GM23338 (cell line): ENCODE results near the gene CAMP. TPM values are rescaled to one million over a fixed set of nuclear protein-coding genes. Genes with fewer than 3 reads are reported as not detected.

Experiments used
- ATAC-seq: fragments of 200-7000 bp; cut with Tn5 transposase; 3 replicates; pipeline ENCODE4 v1.9.1; 2020
- DNase-seq: peaks from one replicate; pipeline ENCODE4 v3.0.0-alpha.2; 2015; ENCODE audit warnings: low spot score
- H2AFZ ChIP-seq: fragments of 200-600 bp; sonication (generic); 2 replicates; pipeline ENCODE4 v1.8.0; 2016; ENCODE audit warnings: antibody characterized with exemption, mild to moderate bottlenecking, moderate library complexity
- H3F3A ChIP-seq: fragments of 200-600 bp; sonication (generic); replicated peaks from 2 replicates; pipeline ENCODE4 v1.8.0; 2017; ENCODE audit warnings: antibody characterized with exemption, mixed run types, low read depth
- H3K27ac ChIP-seq: fragments of 200-600 bp; sonication (generic); 2 replicates; pipeline ENCODE4 v1.6.1; 2016; ENCODE audit warnings: low read depth
- H3K27me3 ChIP-seq: fragments of 200-600 bp; sonication (generic); 2 replicates; pipeline ENCODE4 v1.8.0; 2016; ENCODE audit warnings: mild to moderate bottlenecking, mixed run types, moderate library complexity; ENCODE audit not compliant: insufficient read depth
- H3K36me3 ChIP-seq: fragments of 200-600 bp; sonication (generic); 2 replicates; pipeline ENCODE4 v1.8.0; 2016; ENCODE audit warnings: mild to moderate bottlenecking; ENCODE audit not compliant: insufficient read depth
- H3K4me1 ChIP-seq: fragments of 200-600 bp; sonication (generic); 2 replicates; pipeline ENCODE4 v1.8.0; 2016; ENCODE audit warnings: mild to moderate bottlenecking, moderate library complexity; ENCODE audit not compliant: insufficient read depth
- H3K4me2 ChIP-seq: fragments of 200-600 bp; sonication (generic); 2 replicates; pipeline ENCODE4 v1.7.1; 2017; ENCODE audit warnings: mixed run types
- H3K4me3 ChIP-seq: fragments of 200-600 bp; sonication (generic); 2 replicates; pipeline ENCODE4 v1.6.1; 2016; ENCODE audit warnings: mixed run types
- H3K79me2 ChIP-seq: fragments of 200-600 bp; sonication (generic); replicated peaks from 2 replicates; pipeline ENCODE4 v1.8.0; 2017; ENCODE audit warnings: mild to moderate bottlenecking; ENCODE audit not compliant: insufficient read depth
- H3K9me2 ChIP-seq: fragments of 200-600 bp; sonication (generic); 2 replicates; pipeline ENCODE4 v1.8.0; 2017; ENCODE audit not compliant: insufficient read depth
- H4K20me1 ChIP-seq: fragments of 200-600 bp; sonication (generic); replicated peaks from 2 replicates; pipeline ENCODE4 v1.8.0; 2017; ENCODE audit warnings: mild to moderate bottlenecking; ENCODE audit not compliant: insufficient read depth
- H3K27ac Mint-ChIP-seq: 2 replicates; pipeline ENCODE4 v1.8.0; 2020; ENCODE audit warnings: inconsistent platforms, mild to moderate bottlenecking, moderate library complexity, mixed read lengths
- H3K27me3 Mint-ChIP-seq: 3 replicates; pipeline ENCODE4 v1.8.0; 2022; ENCODE audit warnings: low read depth, mild to moderate bottlenecking, moderate library complexity, mixed read lengths, inconsistent platforms; ENCODE audit not compliant: insufficient read depth, poor library complexity
- H3K36me3 Mint-ChIP-seq: 3 replicates; pipeline ENCODE4 v1.8.0; 2021; ENCODE audit warnings: low read depth, mild to moderate bottlenecking, inconsistent platforms, moderate library complexity, mixed read lengths
- H3K4me1 Mint-ChIP-seq: 3 replicates; pipeline ENCODE4 v1.8.0; 2020; ENCODE audit warnings: mild to moderate bottlenecking, inconsistent platforms, mixed read lengths
- H3K4me3 Mint-ChIP-seq: 3 replicates; pipeline ENCODE4 v1.8.0; 2021; ENCODE audit warnings: moderate library complexity, mild to moderate bottlenecking, inconsistent platforms, mixed read lengths
- H3K9me3 Mint-ChIP-seq: 3 replicates; pipeline ENCODE4 v1.8.0; 2020; ENCODE audit warnings: moderate library complexity, mild to moderate bottlenecking, inconsistent platforms, mixed read lengths
- CREB1 ChIP-seq: fragments of 250-450 bp; sonication (Bioruptor Pico); IDR thresholded peaks from 2 replicates; pipeline ENCODE4 v1.5.0; 2020; ENCODE audit warnings: low read depth, mild to moderate bottlenecking, moderate library complexity
- JUNB ChIP-seq: IDR thresholded peaks from one replicate; pipeline ENCODE4 v1.6.1; 2016; ENCODE audit warnings: antibody characterized with exemption; ENCODE audit not compliant: unreplicated experiment
- NANOG ChIP-seq: IDR thresholded peaks from 2 replicates; pipeline ENCODE4 v1.6.1; 2016; ENCODE audit warnings: antibody characterized with exemption, borderline replicate concordance
- POLR2AphosphoS5 ChIP-seq: IDR thresholded peaks from 2 replicates; pipeline ENCODE4 v1.6.1; 2016; ENCODE audit warnings: antibody characterized with exemption, low read depth
- STAT1 ChIP-seq: IDR thresholded peaks from one replicate; pipeline ENCODE4 v1.6.1; 2016; ENCODE audit warnings: antibody characterized with exemption; ENCODE audit not compliant: unreplicated experiment
- ZNF114 ChIP-seq: fragments of 250-450 bp; sonication (Bioruptor Pico); IDR thresholded peaks from 2 replicates; pipeline ENCODE4 v1.5.0; 2020; ENCODE audit warnings: mild to moderate bottlenecking, moderate library complexity
- ZNF331 ChIP-seq: fragments of 250-450 bp; sonication (Bioruptor Pico); IDR thresholded peaks from 2 replicates; pipeline ENCODE4 v1.5.0; 2020; ENCODE audit warnings: low read depth, mild to moderate bottlenecking, moderate library complexity
- polyA plus RNA-seq: library from polyadenylated mRNA; unstranded; fragments of >200 nt; fragmentation: Nextera tagmentation; extraction: Ambion mirVana; gene quantifications from 2 replicates; pipeline ENCODE4 v1.2.1, GENCODE V29; 2016
- total RNA-seq: library from RNA; depleted of rRNA; stranded (reverse); fragments of >200 nt; shearing (Covaris generic); gene quantifications from 2 replicates; pipeline ENCODE4 v1.2.3, GENCODE V29; 2014
- TF ChIP-seq, protein P1 (sequence below), 2 experiments: fragments of 200-600 bp in 1 of 2; sonication (generic) in 1 of 2; conservative IDR thresholded peaks; 2 replicates each; pipeline versions ENCODE4 v1.5.1 to v1.6.1; 2016 to 2017; ENCODE audit warnings: antibody characterized with exemption in 2 of 2, low read depth in 2 of 2, mild to moderate bottlenecking in 2 of 2, moderate library complexity in 1 of 2
- TF ChIP-seq, protein P2 (sequence below): IDR thresholded peaks from 2 replicates; pipeline ENCODE4 v1.6.1; 2016; ENCODE audit warnings: antibody characterized with exemption

Gene CAMP
- total and polyA plus RNA-seq, 2 experiments from 2014 or later: not detected

DNA sequence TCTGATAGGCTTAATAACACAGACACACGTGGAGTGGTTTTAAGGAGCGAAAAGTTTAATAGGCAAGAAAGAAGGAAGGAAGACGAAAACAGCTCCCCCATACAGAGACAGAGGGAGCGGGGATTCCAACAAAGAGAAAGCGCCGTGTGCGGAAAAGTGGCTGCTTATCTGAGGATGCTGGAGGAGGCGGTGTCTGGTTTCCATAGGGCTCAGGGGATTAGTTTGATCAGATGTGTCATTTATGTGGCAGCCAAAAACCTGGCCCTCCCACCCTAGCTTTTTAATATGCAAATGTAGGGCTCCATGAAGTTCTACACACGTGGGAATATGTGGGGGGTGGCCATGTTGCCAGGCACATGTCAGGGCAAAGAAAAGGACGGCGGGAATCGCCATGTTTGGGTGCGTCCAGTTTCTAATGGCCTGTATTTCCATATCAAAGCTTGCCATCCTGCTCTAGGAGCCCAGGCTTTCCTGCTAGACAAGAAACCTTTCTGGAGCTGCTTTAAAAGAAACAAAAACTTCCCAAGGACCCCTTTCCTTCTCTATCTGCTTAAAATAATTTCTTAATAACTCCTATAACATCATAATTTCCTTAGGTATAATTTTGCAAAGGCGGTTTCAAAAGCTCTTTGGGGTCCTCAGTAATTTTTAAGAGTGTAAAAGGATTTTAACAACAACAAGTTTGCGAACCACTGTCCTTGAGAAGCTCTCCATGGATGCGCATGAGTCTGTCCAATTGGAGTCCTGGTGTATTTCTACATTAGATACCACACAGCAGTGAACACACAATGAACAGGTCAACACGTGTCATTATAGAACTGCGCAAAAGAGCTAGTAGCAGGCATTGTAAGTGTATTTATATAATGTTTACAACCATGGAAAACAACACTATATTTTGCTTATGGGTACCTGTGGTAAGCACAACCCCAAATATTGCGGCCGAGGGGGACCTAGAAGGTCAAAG is 17.0 kb downstream of the CAMP start:
- Histone ChIP-seq H3K79me2 (peaks cover 44% of the 10 kb centered on the region), H3K4me2 (peak overlapping the region; percentile 73), H3K4me3 (peak overlapping the region; percentile 97), H3K4me1 (peaks cover 42% of the 10 kb centered on the region), H4K20me1 (peaks cover 34% of the 10 kb centered on the region), H3F3A (peaks cover 13% of the 10 kb centered on the region), H2AFZ (peak overlapping the region; percentile 2; the same call in 1 of the 2 replicates), H3K27me3 (no peaks in the 10 kb centered on the region), H3K36me3 (peaks cover 15% of the 10 kb centered on the region), H3K9me2 (no peaks in the 10 kb centered on the region), H3K27ac (peak overlapping the region; percentile 100)
- ATAC-seq: peak; percentile 61
- Mint-ChIP-seq H3K27ac (peak overlapping the region; percentile 99), H3K4me3 (peak overlapping the region; percentile 92), H3K36me3 (peaks cover 31% of the 10 kb centered on the region), H3K27me3 (peaks cover 6% of the 10 kb centered on the region), H3K4me1 (peaks cover 28% of the 10 kb centered on the region), H3K9me3 (no peaks in the 10 kb centered on the region)
- DNase-seq: peak; percentile 91
- TF ChIP-seq ZNF114 (CRISPR knock-in tag) (no peak), ZNF331 (no peak), STAT1 (no peak), NANOG (peak; percentile 66; the same call in 1 of the 2 replicates), JUNB (no peak), POLR2AphosphoS5 (0 out of 2 replicates have a peak, but pooled peaks have one; percentile 30), CREB1 (CRISPR knock-in tag) (no peak)
- TF ChIP-seq, protein P1, sequence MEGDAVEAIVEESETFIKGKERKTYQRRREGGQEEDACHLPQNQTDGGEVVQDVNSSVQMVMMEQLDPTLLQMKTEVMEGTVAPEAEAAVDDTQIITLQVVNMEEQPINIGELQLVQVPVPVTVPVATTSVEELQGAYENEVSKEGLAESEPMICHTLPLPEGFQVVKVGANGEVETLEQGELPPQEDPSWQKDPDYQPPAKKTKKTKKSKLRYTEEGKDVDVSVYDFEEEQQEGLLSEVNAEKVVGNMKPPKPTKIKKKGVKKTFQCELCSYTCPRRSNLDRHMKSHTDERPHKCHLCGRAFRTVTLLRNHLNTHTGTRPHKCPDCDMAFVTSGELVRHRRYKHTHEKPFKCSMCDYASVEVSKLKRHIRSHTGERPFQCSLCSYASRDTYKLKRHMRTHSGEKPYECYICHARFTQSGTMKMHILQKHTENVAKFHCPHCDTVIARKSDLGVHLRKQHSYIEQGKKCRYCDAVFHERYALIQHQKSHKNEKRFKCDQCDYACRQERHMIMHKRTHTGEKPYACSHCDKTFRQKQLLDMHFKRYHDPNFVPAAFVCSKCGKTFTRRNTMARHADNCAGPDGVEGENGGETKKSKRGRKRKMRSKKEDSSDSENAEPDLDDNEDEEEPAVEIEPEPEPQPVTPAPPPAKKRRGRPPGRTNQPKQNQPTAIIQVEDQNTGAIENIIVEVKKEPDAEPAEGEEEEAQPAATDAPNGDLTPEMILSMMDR (conservative IDR thresholded peaks at IDR 0.05; ENCODE audit: low read depth in 2 of 2): no peak
- TF ChIP-seq, protein P2, sequence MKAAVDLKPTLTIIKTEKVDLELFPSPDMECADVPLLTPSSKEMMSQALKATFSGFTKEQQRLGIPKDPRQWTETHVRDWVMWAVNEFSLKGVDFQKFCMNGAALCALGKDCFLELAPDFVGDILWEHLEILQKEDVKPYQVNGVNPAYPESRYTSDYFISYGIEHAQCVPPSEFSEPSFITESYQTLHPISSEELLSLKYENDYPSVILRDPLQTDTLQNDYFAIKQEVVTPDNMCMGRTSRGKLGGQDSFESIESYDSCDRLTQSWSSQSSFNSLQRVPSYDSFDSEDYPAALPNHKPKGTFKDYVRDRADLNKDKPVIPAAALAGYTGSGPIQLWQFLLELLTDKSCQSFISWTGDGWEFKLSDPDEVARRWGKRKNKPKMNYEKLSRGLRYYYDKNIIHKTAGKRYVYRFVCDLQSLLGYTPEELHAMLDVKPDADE: no peak

GRCh38 chr3:48241796-48242455 is 18.6 kb downstream of the CAMP start:
- Histone ChIP-seq H3K79me2 (peaks cover 61% of the 10 kb centered on the region), H3K36me3 (peaks cover 17% of the 10 kb centered on the region), H3K4me3 (peak overlapping the region; percentile 97), H3K27ac (peak overlapping the region; percentile 100), H4K20me1 (peaks cover 50% of the 10 kb centered on the region), H3K4me2 (peak overlapping the region; percentile 73), H3K4me1 (peaks cover 37% of the 10 kb centered on the region), H2AFZ (no peak overlapping the region), H3K9me2 (no peaks in the 10 kb centered on the region), H3K27me3 (no peaks in the 10 kb centered on the region), H3F3A (peaks cover 16% of the 10 kb centered on the region)
- Mint-ChIP-seq H3K9me3 (no peaks in the 10 kb centered on the region), H3K4me1 (peaks cover 29% of the 10 kb centered on the region), H3K36me3 (peaks cover 41% of the 10 kb centered on the region), H3K27me3 (peaks cover 6% of the 10 kb centered on the region), H3K27ac (peak overlapping the region; percentile 99), H3K4me3 (peak overlapping the region; percentile 92)
- peak; percentile 1; the same call in 2 of the 3 replicates for ATAC-seq
- peak; percentile 30 for DNase-seq
- TF ChIP-seq ZNF331 (no peak), CREB1 (CRISPR knock-in tag) (no peak), ZNF114 (CRISPR knock-in tag) (no peak), STAT1 (no peak), POLR2AphosphoS5 (no peak)
- TF ChIP-seq, protein P1 (conservative IDR thresholded peaks at IDR 0.05; ENCODE audit: low read depth in 2 of 2): no peak
